Aorta (tissue), 5 donors: ENCODE results near the gene C2orf81. TPM values are rescaled to one million over a fixed set of nuclear protein-coding genes. Genes with fewer than 3 reads are reported as not detected.

ENCODE experiments used
- ATAC-seq: fragments of 200-7000 bp; cut with Tn5 transposase; one replicate; pipeline ENCODE4 v1.9.1; 2022; ENCODE audit warnings: moderate library complexity; ENCODE audit not compliant: low FRiP score
- DNase-seq, 2 donors: peaks; one replicate each; pipeline ENCODE4 v3.0.0-alpha.2; 2020
- H3K27ac ChIP-seq, 2 donors: one replicate each; pipeline ENCODE4 v1.5.1; 2013; ENCODE audit warnings: low read length in 2 of 2, mild to moderate bottlenecking in 2 of 2, moderate library complexity in 2 of 2, control low read depth in 1 of 2, inconsistent platforms in 1 of 2, low read depth in 1 of 2
- H3K27me3 ChIP-seq, 2 donors: one replicate each; pipeline ENCODE4 v1.6.1; 2013; ENCODE audit warnings: control low read depth in 1 of 2, low read length in 1 of 2, mild to moderate bottlenecking in 1 of 2, moderate library complexity in 1 of 2; ENCODE audit not compliant: insufficient read depth in 2 of 2, control insufficient read depth in 1 of 2
- H3K36me3 ChIP-seq, 2 donors: one replicate each; pipeline ENCODE4 v1.6.1; 2013; ENCODE audit warnings: control low read depth in 1 of 2, low read length in 1 of 2, mild to moderate bottlenecking in 1 of 2; ENCODE audit not compliant: insufficient read depth in 2 of 2, control insufficient read depth in 1 of 2
- H3K4me1 ChIP-seq, 2 donors: one replicate each; pipeline ENCODE4 v1.6.1; 2013; ENCODE audit warnings: low read length in 2 of 2, control low read depth in 1 of 2, mild to moderate bottlenecking in 1 of 2, moderate library complexity in 1 of 2; ENCODE audit not compliant: insufficient read depth in 2 of 2, control insufficient read depth in 1 of 2
- H3K4me3 ChIP-seq, 2 donors: one replicate each; pipeline ENCODE4 v1.5.1; 2013; ENCODE audit warnings: low read length in 2 of 2, control low read depth in 1 of 2, mild to moderate bottlenecking in 1 of 2
- H3K9me3 ChIP-seq: one replicate; pipeline ENCODE4 v1.6.1; 2013; ENCODE audit warnings: mild to moderate bottlenecking, low read length; ENCODE audit not compliant: control insufficient read depth
- WGBS, 2 donors: extraction: QIAGEN DNeasy Blood & Tissue Kit; methylation state at CpG; one replicate each; pipeline ENCODE4 v1.1.7; 2013; 5-methylcytosine and 5-hydroxymethylcytosine counted together
- intact Hi-C, 2 donors: fragments of 100-400 bp; cut with DNase I; formaldehyde crosslinking; loops; one replicate each; pipeline versions ENCODE4 v1.14.2 to v1.15.0; 2022
- polyA plus RNA-seq, 2 donors: library from polyadenylated mRNA; stranded (reverse); fragments of 200-250 nt; gene quantifications; one replicate each; pipeline ENCODE4 v1.2.3, GENCODE V29; 2013
- total RNA-seq, 2 donors: library from RNA; stranded (reverse); fragmentation: NEBNext Ultra II Directional; extraction: Animal tissue kit (Norgen Biotek cat#: 25700); gene quantifications; one replicate each; pipeline ENCODE4 v1.2.1, GENCODE V29; 2021
- donor health status: healthy with polysubstance abuse.
- donor health status: Bipolar disorder and iron deficiency.
- donor health status: DM: no; HTN: no; CAD: no.
- donor health status: DM: no; HTN: no; CAD: no.
- donor health status: DM: yes; HTN: yes; CAD: no.

C2orf81 gene
- total and polyA plus RNA-seq, 4 donors = 1.3 to 4.5 (median 2.2) TPM

- Histone ChIP-seq H3K27ac (no peak overlapping the region), H3K4me3 (no peak overlapping the region), H3K36me3 (no peaks in the 10 kb centered on the region), H3K27me3 (no peaks in the 10 kb centered on the region), H3K4me1 (no peaks in the 10 kb centered on the region), H3K9me3 (no peaks in the 10 kb centered on the region)
- WGBS, 2 donors = 32 to 37% methylated on average over 27 of the region's 27 CpGs
- DNase-seq = peak; percentile 68 to 83
- intact Hi-C loops = no loop called here
- ATAC-seq = no peak
Observed at GRCh38 chr2:74418312-74418711, 3.1 kb downstream of the C2orf81 start.

GRCh38 chr2:74417763-74418162 lies 3.7 kb downstream of the C2orf81 start:
- DNase-seq = peak in 1 of 2 donors; percentile 40
- intact Hi-C loops = no loop called here
- Histone ChIP-seq H3K4me3 (no peak overlapping the region), H3K27me3 (no peaks in the 10 kb centered on the region), H3K9me3 (no peaks in the 10 kb centered on the region), H3K36me3 (no peaks in the 10 kb centered on the region), H3K27ac (no peak overlapping the region), H3K4me1 (no peaks in the 10 kb centered on the region)
- ATAC-seq = no peak
- 88 to 95% methylated on average over 6 of the region's 6 CpGs for WGBS, 2 donors

- Histone ChIP-seq H3K4me3 (no peak overlapping the region), H3K9me3 (no peaks in the 10 kb centered on the region), H3K36me3 (no peaks in the 10 kb centered on the region), H3K27me3 (no peaks in the 10 kb centered on the region), H3K27ac (no peak overlapping the region), H3K4me1 (no peaks in the 10 kb centered on the region)
- peak in 1 of 2 donors; percentile 13 for DNase-seq
- no peak for ATAC-seq
- WGBS, 2 donors = 89 to 93% methylated on average over 3 of the region's 3 CpGs
- intact Hi-C loops = no loop called here
Observed at GRCh38 chr2:74417197-74417596, 4.2 kb downstream of the C2orf81 start.

- intact Hi-C loops = no loop called here
- DNase-seq = peak in 1 of 2 donors; percentile 48
- Histone ChIP-seq H3K4me3 (no peak overlapping the region), H3K36me3 (no peaks in the 10 kb centered on the region), H3K27ac (no peak overlapping the region), H3K27me3 (no peaks in the 10 kb centered on the region), H3K4me1 (no peaks in the 10 kb centered on the region), H3K9me3 (no peaks in the 10 kb centered on the region)
- 70 to 76% methylated on average over 3 of the region's 3 CpGs for WGBS, 2 donors
- no peak for ATAC-seq
Observed at GRCh38 chr2:74416778-74417177, 4.6 kb downstream of the C2orf81 start.

- Histone ChIP-seq H3K9me3 (no peaks in the 10 kb centered on the region), H3K27ac (no peak overlapping the region), H3K4me1 (no peaks in the 10 kb centered on the region), H3K36me3 (no peaks in the 10 kb centered on the region), H3K27me3 (no peaks in the 10 kb centered on the region), H3K4me3 (peak overlapping the region in 1 of 2 donors; percentile 48)
- DNase-seq (peak; percentile 56 to 77), ATAC-seq (no peak)
- intact Hi-C loops = no loop called here
- WGBS, 2 donors = 59 to 62% methylated on average over 35 of the region's 35 CpGs
Observed at GRCh38 chr2:74415762-74416395, 5.5 kb downstream of the C2orf81 start.

GRCh38 chr2:74414881-74415761 lies 6.3 kb downstream of the C2orf81 start:
- intact Hi-C loops = no loop called here
- no peak overlapping the region for H3K27ac ChIP-seq
- ATAC-seq (peak; percentile 79), DNase-seq (peak; percentile 75 to 87)
- H3K4me3 ChIP-seq = peak overlapping the region; percentile 20 to 48
- WGBS, 2 donors = 3% methylated on average over 61 to 66 of the region's 66 CpGs
- no peaks in the 10 kb centered on the region for H3K9me3 ChIP-seq
- no peaks in the 10 kb centered on the region for H3K4me1 ChIP-seq
- no peaks in the 10 kb centered on the region for H3K27me3 ChIP-seq
- H3K36me3 ChIP-seq = no peaks in the 10 kb centered on the region

- Histone ChIP-seq H3K9me3 (no peaks in the 10 kb centered on the region), H3K27me3 (no peaks in the 10 kb centered on the region), H3K4me3 (peak overlapping the region; percentile 20 to 48), H3K36me3 (no peaks in the 10 kb centered on the region), H3K27ac (no peak overlapping the region), H3K4me1 (no peaks in the 10 kb centered on the region)
- DNase-seq = no peak
- intact Hi-C loops = no loop called here
- WGBS, 2 donors = 45 to 49% methylated on average over 19 of the region's 19 CpGs
- ATAC-seq = peak; percentile 49
Observed at GRCh38 chr2:74414441-74414840, 7.0 kb downstream of the C2orf81 start.

- DNase-seq = peak in 1 of 2 donors; percentile 49
- no peaks in the 10 kb centered on the region for H3K27me3 ChIP-seq
Observed at GRCh38 chr2:74413001-74413698, 8.3 kb downstream of the C2orf81 start.

More at GRCh38 chr2:74413001-74413698, 8.3 kb downstream of the C2orf81 start:
- Histone ChIP-seq H3K27ac (no peak overlapping the region), H3K36me3 (no peaks in the 10 kb centered on the region), H3K9me3 (no peaks in the 10 kb centered on the region), H3K4me3 (no peak overlapping the region), H3K4me1 (no peaks in the 10 kb centered on the region)
- no peak for ATAC-seq
- intact Hi-C loops = no loop called here
- 91 to 92% methylated on average over 8 of the region's 8 CpGs for WGBS, 2 donors
